GM21423 (cell line): Measurements from ENCODE around the gene MAPK8IP2.

ENCODE experiments used
- ATAC-seq: cut with Tn5 transposase; IDR thresholded peaks from one replicate; pipeline ENCODE4 v1.9.1; 2021; ENCODE audit warnings: mild to moderate bottlenecking, moderate library complexity; ENCODE audit not compliant: unreplicated experiment

MAPK8IP2 gene

GRCh38 chr22:50600538-50600937 is at the start of gene MAPK8IP2:
TSS of gene MAPK8IP2 (plus strand) at chr22:50600793. CDS start at chr22:50600819, 26 bp downstream.
- no peak for ATAC-seq

- ATAC-seq, result no peak
These were observed 49.3 kb upstream of the MAPK8IP2 start for GRCh38 chr22:50551160-50551752.

- ATAC-seq, result no peak
These were observed 47.3 kb upstream of the MAPK8IP2 start for GRCh38 chr22:50553310-50553709.

GRCh38 chr22:50556703-50557102 is 43.9 kb upstream of the MAPK8IP2 start:
- ATAC-seq, result no peak

GRCh38 chr22:50560034-50560433 is 40.6 kb upstream of the MAPK8IP2 start:
- ATAC-seq, result no peak

- ATAC-seq, result no peak
These were observed 38.9 kb upstream of the MAPK8IP2 start for GRCh38 chr22:50561401-50562358.

GRCh38 chr22:50562523-50563412 is 37.8 kb upstream of the MAPK8IP2 start, which contains the start of gene SYCE3:
TSS of gene SYCE3 (minus strand) at chr22:50562919. CDS start at chr22:50556405, 6,514 bp downstream.
- peak; percentile 90 for ATAC-seq

- no peak for ATAC-seq
These were observed 37.0 kb upstream of the MAPK8IP2 start for GRCh38 chr22:50563413-50564160.

GRCh38 chr22:50564289-50564688 is 36.3 kb upstream of the MAPK8IP2 start:
- ATAC-seq, result no peak

GRCh38 chr22:50567721-50568252 is 32.8 kb upstream of the MAPK8IP2 start:
- ATAC-seq, result no peak

- ATAC-seq, result no peak
These were observed 32.0 kb upstream of the MAPK8IP2 start for GRCh38 chr22:50568626-50569025.

GRCh38 chr22:50569041-50569459 is 31.5 kb upstream of the MAPK8IP2 start:
- ATAC-seq, result no peak

GRCh38 chr22:50569896-50570535 is 30.6 kb upstream of the MAPK8IP2 start:
- no peak for ATAC-seq

- no peak for ATAC-seq
These were observed 29.7 kb upstream of the MAPK8IP2 start for GRCh38 chr22:50570861-50571260.

- ATAC-seq, result no peak
These were observed 29.1 kb upstream of the MAPK8IP2 start for GRCh38 chr22:50571264-50572175.

GRCh38 chr22:50572965-50573364 is 27.6 kb upstream of the MAPK8IP2 start:
- no peak for ATAC-seq

- no peak for ATAC-seq
These were observed 26.9 kb upstream of the MAPK8IP2 start for GRCh38 chr22:50573491-50574382.
